Body of pancreas (tissue), 4 donors: Measurements from ENCODE around the gene PLAGL2.

Experiments
- CTCF ChIP-seq, 7 experiments: fragments of 450-650 bp in 4 of 7; fragments of 200-600 bp in 3 of 7; sonication (generic) in 3 of 7; IDR thresholded peaks; one replicate each; pipeline ENCODE4 v1.5.1; 2016 to 2019; ENCODE audit warnings: antibody characterized with exemption in 7 of 7
- POLR2A ChIP-seq, 3 donors: fragments of 450-650 bp; IDR thresholded peaks; one replicate each; pipeline ENCODE4 v1.6.1; 2016; ENCODE audit warnings: antibody characterized with exemption in 3 of 3, mild to moderate bottlenecking in 2 of 3

- no peak for TF ChIP-seq CTCF (IDR thresholded peaks at IDR 0.05)
- TF ChIP-seq POLR2A (IDR thresholded peaks at IDR 0.05): no peak
Measured at GRCh38 chr20:32188376-32189122, 19.0 kb downstream of the PLAGL2 start.
